ENCODE results near the gene RNF144B.

- TF ChIP-seq, protein P1, sequence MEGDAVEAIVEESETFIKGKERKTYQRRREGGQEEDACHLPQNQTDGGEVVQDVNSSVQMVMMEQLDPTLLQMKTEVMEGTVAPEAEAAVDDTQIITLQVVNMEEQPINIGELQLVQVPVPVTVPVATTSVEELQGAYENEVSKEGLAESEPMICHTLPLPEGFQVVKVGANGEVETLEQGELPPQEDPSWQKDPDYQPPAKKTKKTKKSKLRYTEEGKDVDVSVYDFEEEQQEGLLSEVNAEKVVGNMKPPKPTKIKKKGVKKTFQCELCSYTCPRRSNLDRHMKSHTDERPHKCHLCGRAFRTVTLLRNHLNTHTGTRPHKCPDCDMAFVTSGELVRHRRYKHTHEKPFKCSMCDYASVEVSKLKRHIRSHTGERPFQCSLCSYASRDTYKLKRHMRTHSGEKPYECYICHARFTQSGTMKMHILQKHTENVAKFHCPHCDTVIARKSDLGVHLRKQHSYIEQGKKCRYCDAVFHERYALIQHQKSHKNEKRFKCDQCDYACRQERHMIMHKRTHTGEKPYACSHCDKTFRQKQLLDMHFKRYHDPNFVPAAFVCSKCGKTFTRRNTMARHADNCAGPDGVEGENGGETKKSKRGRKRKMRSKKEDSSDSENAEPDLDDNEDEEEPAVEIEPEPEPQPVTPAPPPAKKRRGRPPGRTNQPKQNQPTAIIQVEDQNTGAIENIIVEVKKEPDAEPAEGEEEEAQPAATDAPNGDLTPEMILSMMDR (IDR thresholded peaks at IDR 0.05 in 4 of 5, conservative IDR thresholded peaks at IDR 0.05 in 1 of 5): no peak
- no peak for TF ChIP-seq POLR2A (IDR thresholded peaks at IDR 0.05)
Observed at GRCh38 chr6:18427296-18427695, 40.1 kb downstream of the RNF144B start.
